Measurements from ENCODE around the gene MAGI2.

DNA sequence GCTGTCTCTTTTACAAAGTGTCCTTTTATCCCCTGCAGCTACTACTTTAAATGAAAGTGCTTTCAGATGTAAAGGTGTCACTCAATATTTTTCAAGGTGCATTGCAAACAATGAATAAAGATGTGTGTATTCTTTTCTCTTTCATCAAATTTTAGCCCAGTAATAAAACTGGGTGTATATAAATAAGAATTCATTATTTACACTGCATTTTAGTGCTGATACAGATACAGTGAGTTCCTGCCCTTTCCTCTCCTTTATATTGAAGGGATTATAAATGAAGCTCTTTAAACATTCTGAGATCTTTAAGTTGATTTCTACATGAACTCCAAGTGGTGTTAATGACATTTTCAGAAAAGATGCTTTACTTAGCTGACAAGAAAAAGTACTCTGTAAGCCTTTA, 1137.4 kb downstream of the MAGI2 start:
- no peak for TF ChIP-seq POLR2A (IDR thresholded peaks at IDR 0.05; ENCODE audit: low read depth, low read length)
- no peak for TF ChIP-seq SPI1 (IDR thresholded peaks at IDR 0.05; ENCODE audit: low read depth, low read length)
- TF ChIP-seq POLR2AphosphoS5 (IDR thresholded peaks at IDR 0.05; ENCODE audit: low read depth, low read length) = no peak
- TF ChIP-seq TAF1 (IDR thresholded peaks at IDR 0.05; ENCODE audit: low read depth, low read length) = no peak
- TF ChIP-seq POU2F2 (IDR thresholded peaks at IDR 0.05; ENCODE audit: low read depth, low read length) = no peak

All from GM12891 (cell line).